NT2/D1 (cell line): ENCODE measurements around the gene FAM53B.

ENCODE experiments used
- SUZ12 ChIP-seq: IDR thresholded peaks from 2 replicates; pipeline ENCODE4 v1.6.1; 2011; ENCODE audit not compliant: insufficient read length, insufficient read depth; ENCODE audit errors: extremely low read depth
- YY1 ChIP-seq: IDR thresholded peaks from 2 replicates; pipeline ENCODE4 v1.6.1; 2011; ENCODE audit not compliant: insufficient read length, insufficient read depth

DNA sequence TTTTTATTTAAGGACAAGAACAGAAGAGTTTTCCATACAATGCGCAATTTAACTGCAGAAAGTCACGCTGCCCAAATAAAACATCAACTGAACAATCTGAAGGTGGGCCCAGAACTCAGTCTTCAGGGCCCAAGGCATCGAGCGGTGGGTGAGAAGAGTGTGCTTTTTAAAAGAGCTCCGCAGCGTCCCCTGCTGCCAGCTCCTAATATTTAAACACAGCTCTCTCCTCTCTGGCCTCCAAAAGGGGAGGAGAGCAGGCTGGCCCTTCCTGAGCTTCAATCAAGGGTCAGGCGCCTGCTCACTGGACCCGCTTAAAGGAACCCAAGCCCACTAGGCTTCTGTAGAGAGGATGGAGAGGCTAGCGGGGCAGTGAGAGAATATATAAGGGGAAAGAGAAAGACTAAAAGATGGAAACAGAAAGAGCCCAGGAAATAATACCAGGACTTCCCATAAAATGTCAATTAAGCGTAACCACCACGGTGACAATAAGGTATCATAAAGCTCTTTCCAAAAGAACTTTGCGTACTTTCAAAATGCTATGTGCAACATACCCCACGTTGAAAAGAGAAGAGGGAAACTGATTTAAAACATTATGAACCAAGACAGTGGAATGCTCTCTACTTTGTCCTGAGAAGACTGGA, 2.8 kb downstream of the FAM53B start:
- no peak for TF ChIP-seq YY1
- no peak for TF ChIP-seq SUZ12
